ENCODE results near the gene CDC20B.

The CDC20B gene

GRCh38 chr5:55172937-55173686 lies at the start of gene CDC20B:
CDC20B (minus strand) TSS chr5:55173177; CDS start chr5:55173000, 177 bp downstream.
- H3K9me3 ChIP-seq: no peaks in the 10 kb centered on the region
- H3K36me3 ChIP-seq: no peaks in the 10 kb centered on the region
- no peak within 1 kb of the TSS for H3K27ac ChIP-seq
- TF ChIP-seq CTCF (IDR thresholded peaks at IDR 0.05): no peak
- peaks cover 100% of the 10 kb centered on the region for H3K27me3 ChIP-seq
- peaks cover 28 to 29% of the 10 kb centered on the region in 2 experiments for H3K4me1 ChIP-seq (ENCODE audit: control insufficient read depth in 1 of 2, insufficient read depth in 1 of 2, low read depth in 1 of 2, low read length in 1 of 2)
- H3K4me3 ChIP-seq (ENCODE audit: low read depth in 1 of 2, low read length in 1 of 2): peak within 1 kb of the TSS; percentile 52 to 61

GRCh38 chr5:55222092-55222984 lies 49.4 kb upstream of the CDC20B start:
- peaks cover 3% of the 10 kb centered on the region for H3K9me3 ChIP-seq
- TF ChIP-seq CTCF (IDR thresholded peaks at IDR 0.05): no peak
- peaks cover 100% of the 10 kb centered on the region for H3K27me3 ChIP-seq
- H3K4me3 ChIP-seq (ENCODE audit: low read depth in 1 of 2, low read length in 1 of 2): no peak overlapping the region
- no peak overlapping the region for H3K27ac ChIP-seq
- peaks cover 10 to 25% of the 10 kb centered on the region in 2 experiments for H3K4me1 ChIP-seq (ENCODE audit: control insufficient read depth in 1 of 2, insufficient read depth in 1 of 2, low read depth in 1 of 2, low read length in 1 of 2)
- H3K36me3 ChIP-seq: no peaks in the 10 kb centered on the region

- Histone ChIP-seq H3K27me3 (peaks cover 100% of the 10 kb centered on the region), H3K27ac (no peak overlapping the region), H3K4me1 (ENCODE audit: control insufficient read depth in 1 of 2, insufficient read depth in 1 of 2, low read depth in 1 of 2, low read length in 1 of 2) (peaks cover 5 to 13% of the 10 kb centered on the region in 2 experiments), H3K36me3 (no peaks in the 10 kb centered on the region), H3K4me3 (ENCODE audit: low read depth in 1 of 2, low read length in 1 of 2) (no peak overlapping the region), H3K9me3 (peaks cover 3% of the 10 kb centered on the region)
- TF ChIP-seq CTCF (IDR thresholded peaks at IDR 0.05): no peak
Observed at GRCh38 chr5:55220433-55221185, 47.6 kb upstream of the CDC20B start.

- H3K27ac ChIP-seq: no peak overlapping the region
- no peak overlapping the region for H3K4me3 ChIP-seq (ENCODE audit: low read depth in 1 of 2, low read length in 1 of 2)
- H3K36me3 ChIP-seq: no peaks in the 10 kb centered on the region
- peaks cover 3% of the 10 kb centered on the region for H3K9me3 ChIP-seq
- H3K27me3 ChIP-seq: peaks cover 100% of the 10 kb centered on the region
- H3K4me1 ChIP-seq (ENCODE audit: control insufficient read depth in 1 of 2, insufficient read depth in 1 of 2, low read depth in 1 of 2, low read length in 1 of 2): peaks cover 5 to 13% of the 10 kb centered on the region in 2 experiments
- no peak for TF ChIP-seq CTCF (IDR thresholded peaks at IDR 0.05)
Observed at GRCh38 chr5:55219770-55220169, 46.8 kb upstream of the CDC20B start.

GRCh38 chr5:55218967-55219366 lies 46.0 kb upstream of the CDC20B start:
- Histone ChIP-seq H3K27ac (no peak overlapping the region), H3K27me3 (peaks cover 100% of the 10 kb centered on the region), H3K4me1 (ENCODE audit: control insufficient read depth in 1 of 2, insufficient read depth in 1 of 2, low read depth in 1 of 2, low read length in 1 of 2) (peaks cover 5 to 13% of the 10 kb centered on the region in 2 experiments), H3K36me3 (no peaks in the 10 kb centered on the region), H3K9me3 (peaks cover 3% of the 10 kb centered on the region), H3K4me3 (ENCODE audit: low read depth in 1 of 2, low read length in 1 of 2) (no peak overlapping the region)
- no peak for TF ChIP-seq CTCF (IDR thresholded peaks at IDR 0.05)

All from neutrophil (primary cell).